Naive thymus-derived CD8-positive, alpha-beta T cell (primary cell): Measurements from ENCODE around the gene THUMPD2. TPM values are rescaled to one million over a fixed set of nuclear protein-coding genes. Genes with fewer than 3 reads are reported as not detected.
A peak's percentile ranks its signal among the peaks of the same experiment; 100 is the strongest.
"Not testable (repeated sequence)": the region's sequence is repeated elsewhere in the genome, so short reads cannot be mapped to it uniquely, and the experiment has no call there.

Experiments
- ATAC-seq, 2 donors: fragments of 150-1000 bp; cut with Tn5 transposase in 1 of 2; sonication (Bioruptor Pico), chemical (Tn5 transposase) in 1 of 2; 1 replicate in 1 of 2; 2 replicates in 1 of 2; pipeline ENCODE4 v1.10.0; 2021; ENCODE audit warnings: mild to moderate bottlenecking in 2 of 2, moderate library complexity in 2 of 2
- POLR2A ChIA-PET: fragments of 350-600 bp; sonication (Branson Sonifier 250); formaldehyde crosslinking; loops from one replicate; lab custom pipeline; 2021; ENCODE audit warnings: antibody characterized with exemption; lab: Charles Lee
- DNase-seq, 10 donors: peaks; one replicate each; pipeline versions ENCODE4 v3.0.0 to v3.0.0-alpha.2; 2020 to 2022
- H3K27ac Mint-ChIP-seq, 10 donors: one replicate each; pipeline ENCODE4 v1.8.0; 2020 to 2022; ENCODE audit warnings: mild to moderate bottlenecking in 10 of 10, mixed read lengths in 10 of 10, moderate library complexity in 4 of 10, inconsistent platforms in 1 of 10
- H3K27me3 Mint-ChIP-seq, 5 donors: one replicate each; pipeline ENCODE4 v1.8.0; 2021 to 2022; ENCODE audit warnings: mixed read lengths in 5 of 5
- H3K36me3 Mint-ChIP-seq, 3 donors: one replicate each; pipeline ENCODE4 v1.8.0; 2020 to 2022; ENCODE audit warnings: mixed read lengths in 3 of 3, mild to moderate bottlenecking in 2 of 3, inconsistent platforms in 1 of 3
- H3K4me1 Mint-ChIP-seq, 4 donors: one replicate each; pipeline ENCODE4 v1.8.0; 2021 to 2022; ENCODE audit warnings: mixed read lengths in 4 of 4
- H3K4me3 Mint-ChIP-seq, 10 donors: one replicate each; pipeline ENCODE4 v1.8.0; 2020 to 2022; ENCODE audit warnings: mild to moderate bottlenecking in 10 of 10, mixed read lengths in 10 of 10, moderate library complexity in 6 of 10, inconsistent platforms in 1 of 10
- H3K9me3 Mint-ChIP-seq, 9 donors: one replicate each; pipeline ENCODE4 v1.8.0; 2020 to 2022; ENCODE audit warnings: mixed read lengths in 9 of 9, mild to moderate bottlenecking in 3 of 9, inconsistent platforms in 1 of 9, moderate library complexity in 1 of 9
- polyA plus RNA-seq, 3 donors: library from polyadenylated mRNA; unstranded; fragments of 300-500 nt; fragmentation: Illumina TruSeq; gene quantifications; one replicate each; pipeline ENCODE4 v1.2.3, GENCODE V29; 2021
- total RNA-seq, 8 experiments: library from RNA in 2 of 8; stranded (reverse) in 2 of 8; gene quantifications; one replicate each; pipeline ENCODE4 v1.2.3 and lab custom pipeline; 2021 to 2026

THUMPD2 gene
- total and polyA plus RNA-seq, 5 experiments from 2014 or later: 3.8 to 13.4 (median 7.4) TPM

GRCh38 chr2:39739386-39739785 lies 39.7 kb downstream of the THUMPD2 start:
- ATAC-seq: no peak
- H3K27me3 Mint-ChIP-seq: no peaks in the 10 kb centered on the region
- peak overlapping the region in 1 of 10 donors; percentile 6 for H3K27ac Mint-ChIP-seq
- peaks cover 35 to 83% (median 64%) of the 10 kb centered on the region in 3 donors for H3K36me3 Mint-ChIP-seq
- POLR2A ChIA-PET: no interaction called here
- no peak overlapping the region for H3K4me3 Mint-ChIP-seq
- H3K4me1 Mint-ChIP-seq: peaks cover 0 to 9% (median 3%) of the 10 kb centered on the region in 4 donors
- DNase-seq: no peak
- no peaks in the 10 kb centered on the region for H3K9me3 Mint-ChIP-seq

GRCh38 chr2:39738936-39739335 lies 40.1 kb downstream of the THUMPD2 start:
- H3K9me3 Mint-ChIP-seq: no peaks in the 10 kb centered on the region
- DNase-seq: no peak
- H3K36me3 Mint-ChIP-seq: peaks cover 35 to 87% (median 67%) of the 10 kb centered on the region in 3 donors
- no peak for ATAC-seq
- peaks cover 0 to 9% (median 3%) of the 10 kb centered on the region in 4 donors for H3K4me1 Mint-ChIP-seq
- no peak overlapping the region for H3K4me3 Mint-ChIP-seq
- POLR2A ChIA-PET: no interaction called here
- H3K27me3 Mint-ChIP-seq: no peaks in the 10 kb centered on the region
- peak overlapping the region in 1 of 10 donors; percentile 41 for H3K27ac Mint-ChIP-seq

- DNase-seq (no peak), ATAC-seq (no peak)
- POLR2A ChIA-PET: no interaction called here
- H3K4me3 Mint-ChIP-seq: no peak overlapping the region
- no peaks in the 10 kb centered on the region for H3K9me3 Mint-ChIP-seq
- peaks cover 30 to 80% (median 66%) of the 10 kb centered on the region in 3 donors for H3K36me3 Mint-ChIP-seq
- H3K4me1 Mint-ChIP-seq: peaks cover 0 to 9% (median 3%) of the 10 kb centered on the region in 4 donors
- H3K27ac Mint-ChIP-seq: peak overlapping the region in 2 of 10 donors; percentile 81 to 82
- H3K27me3 Mint-ChIP-seq: no peaks in the 10 kb centered on the region
These were observed 41.4 kb downstream of the THUMPD2 start for GRCh38 chr2:39737661-39738060.

GRCh38 chr2:39736640-39737039 lies 42.4 kb downstream of the THUMPD2 start:
- no peak for ATAC-seq
- H3K27ac Mint-ChIP-seq: no peak overlapping the region
- no peaks in the 10 kb centered on the region for H3K9me3 Mint-ChIP-seq
- no peaks in the 10 kb centered on the region for H3K27me3 Mint-ChIP-seq
- no peak overlapping the region for H3K4me3 Mint-ChIP-seq
- peaks cover 30 to 70% (median 61%) of the 10 kb centered on the region in 3 donors for H3K36me3 Mint-ChIP-seq
- peaks cover 0 to 9% (median 3%) of the 10 kb centered on the region in 4 donors for H3K4me1 Mint-ChIP-seq
- no peak for DNase-seq
- POLR2A ChIA-PET: interaction anchor here (0.6 kb wide), 1 partner anchor 376 kb away, joined by 3 read pairs; no protein-coding TSS in a partner anchor

- ATAC-seq (no peak), DNase-seq (no peak)
- Mint-ChIP-seq H3K27me3 (no peaks in the 10 kb centered on the region), H3K4me1 (peaks cover 0 to 11% (median 3%) of the 10 kb centered on the region in 4 donors), H3K27ac (peak overlapping the region in 1 of 10 donors; percentile 7), H3K9me3 (peaks cover 0 to 6% (median 0%) of the 10 kb centered on the region in 9 donors), H3K36me3 (peaks cover 25 to 66% (median 60%) of the 10 kb centered on the region in 3 donors), H3K4me3 (no peak overlapping the region)
- POLR2A ChIA-PET: no interaction called here
These were observed 43.4 kb downstream of the THUMPD2 start for GRCh38 chr2:39735648-39736047.

GRCh38 chr2:39734445-39734844 lies 44.6 kb downstream of the THUMPD2 start:
- Mint-ChIP-seq H3K27me3 (no peaks in the 10 kb centered on the region), H3K27ac (no peak overlapping the region), H3K9me3 (peaks cover 0 to 6% (median 0%) of the 10 kb centered on the region in 9 donors), H3K4me3 (no peak overlapping the region), H3K36me3 (peaks cover 22 to 59% (median 57%) of the 10 kb centered on the region in 3 donors), H3K4me1 (peaks cover 0 to 9% (median 3%) of the 10 kb centered on the region in 4 donors)
- ATAC-seq: no peak
- no peak for DNase-seq
- POLR2A ChIA-PET: no interaction called here

GRCh38 chr2:39733070-39733674 lies 45.9 kb downstream of the THUMPD2 start:
- H3K4me3 Mint-ChIP-seq: no peak overlapping the region
- H3K4me1 Mint-ChIP-seq: peaks cover under 1 to 9% (median 3%) of the 10 kb centered on the region in 4 donors
- peaks cover 0 to 6% (median 0%) of the 10 kb centered on the region in 9 donors for H3K9me3 Mint-ChIP-seq
- H3K27ac Mint-ChIP-seq: no peak overlapping the region
- H3K36me3 Mint-ChIP-seq: peaks cover 16 to 48% (median 46%) of the 10 kb centered on the region in 3 donors
- no peak for DNase-seq
- no peaks in the 10 kb centered on the region for H3K27me3 Mint-ChIP-seq
- POLR2A ChIA-PET: interaction anchor here (0.6 kb wide), 1 partner anchor 964 kb away, joined by 5 read pairs; no protein-coding TSS in a partner anchor
- no peak for ATAC-seq

GRCh38 chr2:39732482-39732881 lies 46.6 kb downstream of the THUMPD2 start:
- H3K9me3 Mint-ChIP-seq: peaks cover 0 to 6% (median 0%) of the 10 kb centered on the region in 9 donors
- no peaks in the 10 kb centered on the region for H3K27me3 Mint-ChIP-seq
- no peak for DNase-seq
- no peak overlapping the region for H3K4me3 Mint-ChIP-seq
- H3K36me3 Mint-ChIP-seq: peaks cover 11 to 41% (median 40%) of the 10 kb centered on the region in 3 donors
- POLR2A ChIA-PET: no interaction called here
- peaks cover 2 to 8% (median 5%) of the 10 kb centered on the region in 4 donors for H3K4me1 Mint-ChIP-seq
- no peak for ATAC-seq
- peak overlapping the region in 2 of 10 donors; percentile 15 to 20 for H3K27ac Mint-ChIP-seq

GRCh38 chr2:39731546-39731945 lies 47.5 kb downstream of the THUMPD2 start:
- POLR2A ChIA-PET: no interaction called here
- H3K9me3 Mint-ChIP-seq: peaks cover 0 to 6% (median 0%) of the 10 kb centered on the region in 9 donors
- H3K36me3 Mint-ChIP-seq: peaks cover 6 to 35% (median 34%) of the 10 kb centered on the region in 3 donors

GRCh38 chr2:39730685-39731302 lies 48.3 kb downstream of the THUMPD2 start:
- H3K36me3 Mint-ChIP-seq: peaks cover 5 to 29% (median 26%) of the 10 kb centered on the region in 3 donors
- H3K9me3 Mint-ChIP-seq: peaks cover 0 to 6% (median 0%) of the 10 kb centered on the region in 9 donors
- H3K4me1 Mint-ChIP-seq: peaks cover 2 to 6% (median 4%) of the 10 kb centered on the region in 4 donors
- no peaks in the 10 kb centered on the region for H3K27me3 Mint-ChIP-seq
- H3K27ac Mint-ChIP-seq: no peak overlapping the region
- DNase-seq (peak in 1 of 10 donors; percentile 5), ATAC-seq (no peak)
- POLR2A ChIA-PET: no interaction called here
- H3K4me3 Mint-ChIP-seq: no peak overlapping the region

More at GRCh38 chr2:39731546-39731945, 47.5 kb downstream of the THUMPD2 start:
- H3K4me3 Mint-ChIP-seq: no peak overlapping the region
- no peak for DNase-seq
- no peaks in the 10 kb centered on the region for H3K27me3 Mint-ChIP-seq
- peak overlapping the region in 1 of 10 donors; percentile 15 for H3K27ac Mint-ChIP-seq
- H3K4me1 Mint-ChIP-seq: peaks cover 2 to 6% (median 4%) of the 10 kb centered on the region in 4 donors
- ATAC-seq: no peak

- DNase-seq (no peak), ATAC-seq (no peak)
- POLR2A ChIA-PET: no interaction called here
- Mint-ChIP-seq H3K4me1 (peaks cover 2 to 6% (median 4%) of the 10 kb centered on the region in 4 donors), H3K27me3 (no peaks in the 10 kb centered on the region), H3K4me3 (no peak overlapping the region), H3K36me3 (peaks cover 0 to 26% (median 21%) of the 10 kb centered on the region in 3 donors), H3K27ac (no peak overlapping the region), H3K9me3 (peaks cover 0 to 6% (median 0%) of the 10 kb centered on the region in 9 donors)
These were observed 48.8 kb downstream of the THUMPD2 start for GRCh38 chr2:39730276-39730675.

GRCh38 chr2:39728941-39729351 lies 50.1 kb downstream of the THUMPD2 start:
- H3K27me3 Mint-ChIP-seq: no peaks in the 10 kb centered on the region
- H3K27ac Mint-ChIP-seq: no peak overlapping the region
- H3K9me3 Mint-ChIP-seq: peaks cover 0 to 6% (median 0%) of the 10 kb centered on the region in 9 donors
- DNase-seq (peak in 1 of 10 donors; percentile 13), ATAC-seq (no peak)
- no peak overlapping the region for H3K4me3 Mint-ChIP-seq
- peaks cover 0 to 17% (median 8%) of the 10 kb centered on the region in 3 donors for H3K36me3 Mint-ChIP-seq
- peaks cover 0 to 3% (median 2%) of the 10 kb centered on the region in 4 donors for H3K4me1 Mint-ChIP-seq
- POLR2A ChIA-PET: no interaction called here

- POLR2A ChIA-PET, H3K9me3 Mint-ChIP-seq, H3K4me1 Mint-ChIP-seq, H3K27ac Mint-ChIP-seq, ATAC-seq, H3K36me3 Mint-ChIP-seq, H3K4me3 Mint-ChIP-seq, DNase-seq, H3K27me3 Mint-ChIP-seq: not testable (repeated sequence)
These were observed 51.0 kb downstream of the THUMPD2 start for GRCh38 chr2:39728085-39728484.
